DOHH2 (cell line): ENCODE measurements around the gene PKDCC.

Experiments used
- H3F3A ChIP-seq: fragments of 200-600 bp; sonication (generic), shearing (Covaris generic); 2 replicates; pipeline ENCODE4 v1.6.0; 2016; ENCODE audit warnings: antibody characterized with exemption, mild to moderate bottlenecking; ENCODE audit not compliant: control insufficient read depth, insufficient read depth
- H3K27ac ChIP-seq: fragments of 200-600 bp; sonication (generic); 2 replicates; pipeline ENCODE4 v1.5.1; 2014; ENCODE audit warnings: low read depth, mild to moderate bottlenecking, low read length, moderate library complexity
- H3K27me3 ChIP-seq: fragments of 200-600 bp; sonication (generic); 2 replicates; pipeline ENCODE4 v1.6.1; 2014; ENCODE audit warnings: mild to moderate bottlenecking, low read length, mixed read lengths; ENCODE audit not compliant: control insufficient read depth
- H3K36me3 ChIP-seq: fragments of 200-600 bp; sonication (generic); 2 replicates; pipeline ENCODE4 v1.6.1; 2014; ENCODE audit warnings: mild to moderate bottlenecking, low read length, moderate library complexity, mixed read lengths; ENCODE audit not compliant: control insufficient read depth
- H3K4me1 ChIP-seq: fragments of 200-600 bp; sonication (generic); 2 replicates; pipeline ENCODE4 v1.6.1; 2014; ENCODE audit warnings: mild to moderate bottlenecking, low read length, mixed read lengths; ENCODE audit not compliant: control insufficient read depth
- H3K4me2 ChIP-seq: fragments of 200-600 bp; sonication (generic); 2 replicates; pipeline ENCODE4 v1.6.0; 2014; ENCODE audit warnings: mild to moderate bottlenecking, low read length, moderate library complexity
- H3K4me3 ChIP-seq: fragments of 200-600 bp; sonication (generic); 2 replicates; pipeline ENCODE4 v1.5.1; 2014; ENCODE audit warnings: mild to moderate bottlenecking, low read length, mixed read lengths
- H3K79me2 ChIP-seq: fragments of 200-600 bp; sonication (generic); 2 replicates; pipeline ENCODE4 v1.6.1; 2014; ENCODE audit warnings: mild to moderate bottlenecking, low read length, mixed read lengths; ENCODE audit not compliant: control insufficient read depth
- H3K9me2 ChIP-seq: fragments of 200-600 bp; sonication (generic); replicated peaks from 2 replicates; pipeline ENCODE4 v1.6.1; 2014; ENCODE audit warnings: mild to moderate bottlenecking, low read length, mixed read lengths; ENCODE audit not compliant: control insufficient read depth
- H3K9me3 ChIP-seq: fragments of 200-600 bp; sonication (generic); 2 replicates; pipeline ENCODE4 v1.6.1; 2014; ENCODE audit warnings: antibody characterized with exemption, low read length, mixed read lengths; ENCODE audit not compliant: control insufficient read depth, insufficient read depth
- H4K20me1 ChIP-seq: fragments of 200-600 bp; sonication (generic); 2 replicates; pipeline ENCODE4 v1.6.0; 2014; ENCODE audit warnings: low read depth, mild to moderate bottlenecking, antibody characterized with exemption, low read length, moderate library complexity; ENCODE audit not compliant: control insufficient read depth, insufficient read depth
- CTCF ChIP-seq: fragments of 200-600 bp; sonication (generic); IDR thresholded peaks from one replicate; pipeline ENCODE4 v1.5.1; 2014; ENCODE audit warnings: antibody characterized with exemption, mild to moderate bottlenecking, low read depth, low read length; ENCODE audit not compliant: poor library complexity, severe bottlenecking
- EZH2phosphoT487 ChIP-seq: fragments of 200-600 bp; sonication (generic); IDR thresholded peaks from 2 replicates; pipeline ENCODE4 v1.6.1; 2017; ENCODE audit warnings: borderline replicate concordance, mild to moderate bottlenecking, antibody characterized with exemption, low read length, moderate library complexity, mixed read lengths

Gene PKDCC

GRCh38 chr2:42007551-42007950 lies 40.3 kb upstream of the PKDCC start:
- Histone ChIP-seq H4K20me1 (no peaks in the 10 kb centered on the region), H3K9me2 (no peaks in the 10 kb centered on the region), H3K4me2 (no peak overlapping the region), H3F3A (no peaks in the 10 kb centered on the region), H3K27ac (no peak overlapping the region), H3K9me3 (peaks cover 9% of the 10 kb centered on the region; the same call in 1 of the 2 replicates), H3K4me3 (no peak overlapping the region), H3K4me1 (no peaks in the 10 kb centered on the region), H3K79me2 (no peaks in the 10 kb centered on the region), H3K27me3 (no peaks in the 10 kb centered on the region), H3K36me3 (no peaks in the 10 kb centered on the region)
- no peak for TF ChIP-seq EZH2phosphoT487
- TF ChIP-seq CTCF: no peak

- Histone ChIP-seq H3K27me3 (no peaks in the 10 kb centered on the region), H3K9me2 (no peaks in the 10 kb centered on the region), H3K4me1 (no peaks in the 10 kb centered on the region), H3K9me3 (peaks cover 9% of the 10 kb centered on the region; the same call in 1 of the 2 replicates), H3K27ac (no peak overlapping the region), H3K4me3 (no peak overlapping the region), H3K36me3 (no peaks in the 10 kb centered on the region), H3K4me2 (no peak overlapping the region), H3K79me2 (no peaks in the 10 kb centered on the region), H3F3A (no peaks in the 10 kb centered on the region), H4K20me1 (no peaks in the 10 kb centered on the region)
- TF ChIP-seq EZH2phosphoT487 (no peak), CTCF (no peak)
Observed at GRCh38 chr2:42008241-42008921, 39.4 kb upstream of the PKDCC start.

- no peaks in the 10 kb centered on the region for H3F3A ChIP-seq
- TF ChIP-seq EZH2phosphoT487: no peak
- no peaks in the 10 kb centered on the region for H3K79me2 ChIP-seq
- H3K4me1 ChIP-seq: no peaks in the 10 kb centered on the region
- peaks cover 3% of the 10 kb centered on the region; the same call in 1 of the 2 replicates for H3K9me3 ChIP-seq
- H3K4me3 ChIP-seq: no peak overlapping the region
- H3K27me3 ChIP-seq: no peaks in the 10 kb centered on the region
- H3K27ac ChIP-seq: no peak overlapping the region
- H3K4me2 ChIP-seq: no peak overlapping the region
- no peaks in the 10 kb centered on the region for H3K9me2 ChIP-seq
- no peaks in the 10 kb centered on the region for H3K36me3 ChIP-seq
- no peaks in the 10 kb centered on the region for H4K20me1 ChIP-seq
Observed at GRCh38 chr2:42009657-42010580, 37.9 kb upstream of the PKDCC start.
